Superior temporal gyrus (tissue), 1 donor: ENCODE measurements around the gene TLX2.

ENCODE experiments used
- DNase-seq: peaks from one replicate; pipeline ENCODE4 v3.0.0-alpha.2; 2016; ENCODE audit errors: extremely low spot score

Gene TLX2

DNA sequence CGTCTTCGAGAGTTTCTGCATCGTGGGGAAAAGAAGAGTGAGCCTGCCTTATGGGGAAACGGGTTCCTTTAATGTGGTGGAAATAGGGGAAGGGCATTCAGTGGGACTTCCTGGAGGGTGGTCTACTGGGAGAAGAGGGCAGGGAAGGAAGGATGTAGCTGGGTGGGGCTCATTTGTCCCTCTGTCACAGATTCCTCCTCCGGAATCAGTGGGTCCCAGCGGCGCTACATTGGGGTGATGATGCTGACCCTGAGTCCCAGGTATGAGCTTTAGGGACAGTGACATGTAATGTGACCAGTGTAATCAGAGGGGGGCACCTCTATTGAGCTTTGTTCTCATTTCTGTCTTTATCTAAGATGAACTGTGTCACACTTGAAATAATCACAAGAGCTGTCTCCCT lies 17.4 kb downstream of the TLX2 start:
- DNase-seq: no peak

DNA sequence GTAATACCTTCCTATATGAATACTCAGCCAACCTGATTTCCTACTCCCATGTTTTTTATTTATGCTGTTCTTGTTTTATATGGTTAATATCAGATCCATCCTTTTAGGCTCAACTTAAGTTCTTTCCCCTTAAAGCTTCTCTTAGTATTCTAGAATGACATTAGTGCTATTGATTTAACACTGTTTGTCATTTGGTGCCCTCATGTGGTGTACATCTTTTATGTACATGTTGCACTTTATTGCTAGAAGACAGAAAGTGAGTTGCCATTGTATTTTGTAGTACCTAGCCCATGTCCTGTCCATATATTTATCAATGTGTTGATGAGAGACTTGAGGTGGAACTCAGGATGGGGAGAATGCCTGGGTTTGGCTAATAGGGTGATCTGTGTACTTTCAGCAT lies 18.0 kb downstream of the TLX2 start:
- no peak for DNase-seq

DNA sequence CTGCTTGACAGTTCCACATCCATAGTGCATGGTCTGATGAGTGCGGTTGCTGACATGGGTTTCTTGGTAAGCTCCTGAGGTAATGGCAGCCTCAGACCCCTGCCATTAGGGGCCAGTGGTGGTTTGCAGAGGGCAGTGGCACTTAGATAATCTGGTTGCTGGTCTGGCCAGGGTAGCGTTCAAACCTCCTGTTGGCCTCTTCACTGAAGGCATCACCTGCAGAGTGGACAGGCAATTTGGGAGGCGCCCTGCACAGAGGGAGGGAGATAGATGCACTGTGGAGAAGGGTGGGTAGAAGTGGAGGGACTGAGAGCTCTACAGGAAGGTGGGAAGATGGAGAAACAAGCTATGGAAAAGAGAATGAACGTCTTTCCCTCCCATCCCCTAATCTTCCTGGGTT lies 19.2 kb downstream of the TLX2 start:
- no peak for DNase-seq

DNA sequence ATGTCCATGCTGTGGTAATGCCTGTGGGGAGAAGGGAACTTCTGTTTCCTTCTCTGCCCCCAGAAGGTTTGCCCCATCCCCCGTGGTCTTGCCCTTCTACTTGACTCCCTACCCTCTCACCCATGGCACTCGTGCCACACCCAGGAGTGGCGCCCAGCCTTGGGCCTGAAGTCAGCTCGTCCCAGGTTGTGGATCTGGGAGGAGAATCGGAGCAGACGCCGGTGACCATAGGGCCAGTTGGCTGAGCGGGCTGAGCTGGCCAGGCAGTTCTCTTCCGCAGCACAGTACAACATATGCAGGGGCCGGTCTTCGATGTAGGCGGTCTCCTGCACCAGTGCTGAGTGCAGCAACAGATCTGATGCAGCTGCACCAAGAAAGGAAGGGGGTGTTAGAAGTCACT lies 20.2 kb downstream of the TLX2 start:
- no peak for DNase-seq

DNA sequence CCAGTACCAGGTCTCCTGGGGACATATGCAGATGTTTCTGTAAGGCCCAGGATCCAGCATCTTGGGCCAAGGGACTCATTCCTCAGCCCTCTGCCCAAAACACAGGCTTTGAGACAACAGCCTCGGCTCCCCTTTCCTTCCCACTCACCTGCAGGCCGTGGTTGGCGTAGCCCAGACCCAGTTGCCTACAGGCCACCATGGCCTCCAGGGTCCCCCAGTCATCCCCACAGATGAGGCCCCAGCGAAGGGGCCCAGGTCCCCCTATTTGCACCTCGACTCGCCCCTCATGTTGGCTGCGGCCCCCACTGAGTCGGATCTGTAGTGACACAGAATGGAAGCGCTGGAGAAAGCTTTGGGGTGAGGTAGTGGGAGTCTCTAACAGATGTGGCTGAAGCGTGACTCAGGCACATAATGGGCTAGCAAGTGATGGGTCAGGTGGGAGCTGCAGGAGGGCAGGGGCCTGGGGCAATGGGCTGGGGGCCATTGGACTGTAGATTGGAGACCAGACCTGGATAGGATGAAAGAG lies 21.3 kb downstream of the TLX2 start:
- DNase-seq: no peak

DNA sequence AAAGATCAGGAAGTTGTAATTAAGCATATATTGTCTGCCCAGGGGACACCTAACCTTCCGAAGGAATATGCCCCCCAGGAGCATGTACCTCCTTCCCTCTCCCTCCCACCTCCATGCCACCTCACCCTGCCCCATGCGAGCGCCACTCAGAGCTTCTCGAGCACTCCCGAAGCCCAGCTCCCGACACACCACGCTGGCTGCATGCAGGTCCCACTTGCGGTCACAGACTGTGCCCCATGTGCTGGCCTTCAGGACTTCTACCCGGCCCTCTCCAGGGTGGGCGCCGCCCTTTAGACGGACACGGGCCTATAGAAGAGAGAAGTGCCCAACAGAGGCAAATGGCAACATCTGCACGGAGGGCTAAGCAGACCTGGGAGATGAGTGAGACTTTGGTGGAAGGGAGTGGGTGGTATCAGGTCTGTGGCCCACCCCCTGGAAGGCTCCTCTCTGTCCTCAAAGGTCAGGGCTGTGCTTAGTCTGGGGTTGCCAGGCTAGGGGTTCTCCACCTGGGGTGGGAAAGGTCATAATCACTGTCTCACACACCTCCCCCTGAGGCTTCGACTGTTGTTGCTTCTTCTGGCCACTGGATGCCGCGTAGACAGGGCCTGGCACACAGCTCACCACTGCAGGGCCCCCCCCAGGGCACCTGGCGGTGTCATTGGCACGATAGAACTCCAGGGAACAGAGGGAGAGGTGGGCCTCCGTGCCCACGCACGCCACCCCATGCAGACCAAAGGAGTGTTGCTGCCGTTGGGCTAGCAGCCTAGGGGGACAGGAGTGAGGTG lies 22.1 kb downstream of the TLX2 start:
- no peak for DNase-seq

DNA sequence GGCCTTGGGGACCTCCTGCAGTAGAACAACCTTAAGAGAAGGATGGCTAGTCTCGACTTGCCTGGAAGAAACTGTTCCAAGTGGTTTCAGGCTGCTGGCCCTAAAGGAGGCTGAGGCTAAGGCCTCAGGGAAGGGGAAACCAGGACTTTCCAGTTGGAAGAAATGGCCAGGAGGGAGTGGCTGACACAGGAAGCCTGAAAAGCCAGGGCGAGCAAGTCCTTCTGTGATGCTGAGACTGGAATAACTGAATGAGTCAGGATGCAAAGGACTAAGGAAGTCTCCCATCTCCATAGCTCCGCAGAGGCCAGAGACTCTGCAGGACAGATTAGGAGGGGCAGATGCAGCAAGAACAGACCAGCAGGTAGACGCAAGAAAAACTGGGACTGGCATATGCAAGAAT lies 22.9 kb downstream of the TLX2 start:
- no peak for DNase-seq

DNA sequence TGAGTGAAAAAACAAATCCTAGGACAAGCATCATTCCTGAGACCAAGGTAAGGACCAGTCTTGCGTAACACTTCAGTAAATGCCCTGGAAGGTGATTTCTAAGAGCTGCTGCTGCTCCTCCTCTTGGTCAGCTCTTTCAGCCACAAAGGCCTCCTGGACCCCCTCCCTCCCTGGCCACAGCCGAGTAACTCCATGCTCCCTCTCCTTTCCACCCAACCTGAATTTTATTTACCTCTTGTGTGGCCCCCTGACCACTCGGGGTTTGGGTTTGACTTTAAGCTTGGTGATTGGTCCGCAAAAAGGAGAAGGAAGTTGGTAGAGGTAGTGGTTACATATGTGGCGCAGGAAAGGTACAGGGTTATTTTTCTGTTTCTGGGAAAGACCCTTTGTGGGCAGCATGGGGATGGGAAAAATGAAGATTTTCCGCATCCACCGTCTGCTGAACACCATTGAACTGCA lies 24.7 kb downstream of the TLX2 start:
- no peak for DNase-seq

DNA sequence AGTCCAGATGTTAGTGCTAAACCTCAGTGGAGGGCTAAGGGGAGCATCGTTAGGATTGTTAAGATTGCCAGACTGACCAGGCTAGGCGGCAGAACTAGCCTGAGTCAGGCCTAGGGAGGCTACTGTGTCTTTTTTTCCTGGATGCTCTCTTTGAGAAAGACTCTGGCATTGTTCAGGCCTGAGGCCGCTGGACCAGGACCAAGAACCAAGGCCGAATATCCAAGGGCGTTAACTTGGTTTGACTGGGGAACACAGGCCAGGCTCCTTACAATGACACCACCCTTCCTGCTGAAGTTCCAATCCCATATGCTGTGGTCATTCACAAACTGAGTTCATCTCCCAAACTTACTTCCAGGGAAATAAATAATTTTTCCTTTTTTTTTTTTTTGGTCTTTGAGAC lies 26.0 kb downstream of the TLX2 start:
- DNase-seq: no peak

DNA sequence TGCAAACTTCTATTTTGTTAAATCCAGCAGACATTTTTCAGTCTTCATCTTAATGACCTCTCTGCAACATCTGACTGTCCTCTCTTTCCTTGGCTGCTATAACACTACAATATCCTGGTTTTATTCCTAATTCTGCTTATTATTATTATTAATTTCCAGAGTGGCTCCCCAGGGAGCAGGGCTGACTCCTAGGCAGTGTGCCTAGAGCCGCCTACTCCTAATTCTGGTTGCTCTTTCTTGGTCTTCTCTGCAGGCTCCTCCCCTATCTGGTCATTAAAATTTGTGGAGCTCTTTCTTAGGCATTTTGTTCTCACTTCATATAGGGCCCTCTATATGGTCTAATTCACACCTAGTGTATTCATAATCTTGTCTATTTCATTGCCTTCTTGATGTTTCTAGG lies 28.7 kb downstream of the TLX2 start:
- DNase-seq: no peak

DNA sequence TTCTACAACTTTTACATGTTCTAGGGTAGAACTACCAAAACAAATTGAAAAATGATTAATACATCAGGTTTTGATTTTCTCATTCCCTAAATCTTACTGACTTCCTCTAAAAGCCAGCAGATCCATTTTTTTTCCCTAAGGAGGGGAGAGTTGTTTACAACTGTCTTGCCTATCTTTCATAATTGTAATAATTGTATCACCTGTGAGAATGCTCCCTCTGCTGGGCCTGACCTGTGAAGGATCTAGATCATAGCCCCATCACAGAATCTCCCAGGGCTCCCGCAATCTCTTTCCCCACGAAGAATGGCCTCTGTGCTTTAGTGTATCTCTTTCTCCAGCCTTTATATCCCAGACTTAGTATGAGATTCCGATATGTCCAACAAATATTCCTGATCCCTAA lies 30.4 kb downstream of the TLX2 start:
- DNase-seq: no peak

DNA sequence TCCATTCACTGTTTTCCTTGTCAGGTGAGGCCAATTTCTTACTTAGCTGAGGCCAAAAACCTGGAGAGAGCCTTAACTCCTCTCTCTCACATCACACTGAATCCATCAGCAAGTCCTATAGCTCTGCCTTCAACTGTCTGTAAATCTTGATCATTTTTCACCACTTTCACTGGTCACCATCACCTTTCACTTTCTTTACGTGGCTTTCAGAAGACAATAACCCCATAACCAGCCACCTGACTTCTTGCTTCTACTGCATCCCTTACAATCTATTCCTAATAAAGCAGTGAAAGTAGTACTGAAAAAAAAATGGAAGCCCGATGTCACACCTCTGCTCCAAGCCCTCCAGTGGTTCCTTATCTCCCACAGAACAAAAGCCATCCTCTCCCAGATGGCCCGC lies 31.8 kb downstream of the TLX2 start:
- DNase-seq: no peak

DNA sequence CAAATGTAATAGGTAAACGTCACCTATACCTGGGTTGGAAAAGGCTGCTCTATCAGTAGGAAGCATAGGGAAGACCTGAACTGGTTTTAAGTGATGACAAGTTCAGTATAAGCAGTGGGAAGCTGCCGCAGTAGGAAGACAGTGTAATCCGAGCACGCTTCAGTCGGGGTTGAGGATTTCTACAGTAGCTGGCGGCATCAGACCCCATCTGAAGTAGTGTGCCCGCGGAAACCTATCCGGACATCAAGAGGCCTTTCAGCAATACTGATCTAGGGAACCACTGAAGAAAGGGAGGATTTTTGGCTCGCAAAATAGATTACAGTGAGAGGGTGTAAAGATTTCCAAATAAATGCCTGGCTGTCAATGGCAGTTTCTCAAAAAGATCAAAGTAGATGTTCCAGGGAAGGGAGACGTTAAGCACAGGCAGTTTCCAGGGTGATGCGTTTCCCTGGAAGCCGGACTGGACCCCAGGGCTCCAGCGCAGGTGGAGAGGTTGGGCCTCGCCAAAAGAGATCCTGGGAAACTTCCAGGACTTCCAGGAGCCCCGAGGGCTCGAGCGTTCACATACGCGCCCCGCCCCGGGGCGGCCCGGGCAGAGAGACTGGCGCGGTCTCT lies 34.1 kb downstream of the TLX2 start:
- no peak for DNase-seq

DNA sequence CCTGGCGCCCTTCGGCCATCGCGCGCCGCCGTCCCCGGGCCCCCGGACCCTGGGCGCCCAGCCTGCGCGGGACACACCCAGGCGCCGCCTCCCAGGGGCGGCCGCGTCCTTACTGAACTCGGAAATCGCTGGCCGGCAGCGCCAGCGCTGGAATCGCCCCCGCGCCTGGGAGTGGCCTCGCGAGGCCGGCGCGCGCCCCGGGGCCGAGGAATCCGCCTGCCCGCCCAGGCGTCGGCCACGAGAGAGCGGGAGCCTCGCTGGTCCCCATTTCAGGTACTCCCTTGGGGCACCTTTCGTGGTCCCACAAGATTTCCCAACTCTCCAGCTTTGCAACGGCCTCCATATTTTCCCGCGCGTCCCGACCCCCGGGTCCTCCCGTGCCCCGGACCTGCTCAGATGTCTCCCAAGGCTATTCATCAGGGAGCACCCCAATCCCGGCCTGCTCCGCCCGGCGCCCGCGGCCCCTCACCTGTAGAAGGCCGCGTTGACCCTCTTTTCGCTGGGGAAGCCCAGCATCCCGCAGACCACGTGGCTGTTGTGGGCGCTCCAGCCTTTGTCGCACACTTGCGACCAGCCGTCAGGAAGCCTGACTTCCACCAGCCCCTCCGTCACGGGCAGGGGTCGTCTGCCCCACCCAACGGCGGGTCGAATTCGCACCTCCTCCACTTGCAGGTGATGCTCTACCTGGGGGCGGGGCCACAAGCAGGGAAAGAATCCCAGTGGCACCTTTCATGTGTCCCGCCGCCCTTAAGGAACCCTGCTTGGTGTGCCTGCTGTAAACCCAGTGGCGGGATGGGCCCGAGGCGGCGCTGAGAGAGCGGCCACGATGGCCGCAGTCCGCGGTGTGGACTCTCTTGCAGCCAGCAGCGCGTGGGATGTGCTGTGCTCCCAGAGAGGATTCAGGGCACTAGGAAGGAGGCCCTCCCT lies 34.9 kb downstream of the TLX2 start:
- no peak for DNase-seq

DNA sequence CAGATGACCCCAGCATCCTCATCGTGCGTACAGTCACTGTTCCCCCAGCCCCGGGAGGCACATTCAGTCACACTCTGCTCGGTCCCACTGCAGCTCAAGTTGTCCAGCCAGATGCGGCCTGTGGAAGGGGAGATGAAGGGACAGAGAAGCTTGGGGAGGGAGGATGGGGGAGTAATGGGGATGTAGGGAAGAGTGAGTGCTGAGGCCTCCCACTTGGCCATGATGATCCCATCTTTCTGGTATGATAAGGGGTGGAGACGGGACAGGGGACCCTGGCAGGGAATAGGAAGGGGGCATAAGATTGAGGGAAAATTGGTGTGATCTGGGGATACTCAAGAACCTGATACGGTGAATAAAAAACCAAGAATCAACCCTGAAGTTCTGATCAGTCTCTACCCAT lies 36.0 kb downstream of the TLX2 start:
- no peak for DNase-seq

DNA sequence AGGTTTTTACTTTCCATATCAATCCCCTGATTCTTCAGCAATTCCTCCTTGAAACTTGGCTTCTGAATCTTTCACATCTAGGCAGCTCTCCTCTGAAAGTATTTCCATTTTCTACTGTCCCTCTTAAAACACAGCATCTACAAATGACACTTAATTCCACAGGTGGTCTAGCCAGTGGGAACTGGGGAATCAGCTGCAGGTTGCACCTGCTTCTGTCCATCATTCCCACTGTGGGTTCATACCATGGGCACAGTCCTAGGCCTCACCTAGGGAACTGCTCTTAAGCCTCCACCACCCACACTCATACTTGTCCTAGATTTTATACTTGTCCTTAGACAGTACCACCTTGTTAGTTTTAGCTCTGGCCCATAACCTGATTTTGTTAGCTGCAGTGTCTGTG lies 37.3 kb downstream of the TLX2 start:
- no peak for DNase-seq

DNA sequence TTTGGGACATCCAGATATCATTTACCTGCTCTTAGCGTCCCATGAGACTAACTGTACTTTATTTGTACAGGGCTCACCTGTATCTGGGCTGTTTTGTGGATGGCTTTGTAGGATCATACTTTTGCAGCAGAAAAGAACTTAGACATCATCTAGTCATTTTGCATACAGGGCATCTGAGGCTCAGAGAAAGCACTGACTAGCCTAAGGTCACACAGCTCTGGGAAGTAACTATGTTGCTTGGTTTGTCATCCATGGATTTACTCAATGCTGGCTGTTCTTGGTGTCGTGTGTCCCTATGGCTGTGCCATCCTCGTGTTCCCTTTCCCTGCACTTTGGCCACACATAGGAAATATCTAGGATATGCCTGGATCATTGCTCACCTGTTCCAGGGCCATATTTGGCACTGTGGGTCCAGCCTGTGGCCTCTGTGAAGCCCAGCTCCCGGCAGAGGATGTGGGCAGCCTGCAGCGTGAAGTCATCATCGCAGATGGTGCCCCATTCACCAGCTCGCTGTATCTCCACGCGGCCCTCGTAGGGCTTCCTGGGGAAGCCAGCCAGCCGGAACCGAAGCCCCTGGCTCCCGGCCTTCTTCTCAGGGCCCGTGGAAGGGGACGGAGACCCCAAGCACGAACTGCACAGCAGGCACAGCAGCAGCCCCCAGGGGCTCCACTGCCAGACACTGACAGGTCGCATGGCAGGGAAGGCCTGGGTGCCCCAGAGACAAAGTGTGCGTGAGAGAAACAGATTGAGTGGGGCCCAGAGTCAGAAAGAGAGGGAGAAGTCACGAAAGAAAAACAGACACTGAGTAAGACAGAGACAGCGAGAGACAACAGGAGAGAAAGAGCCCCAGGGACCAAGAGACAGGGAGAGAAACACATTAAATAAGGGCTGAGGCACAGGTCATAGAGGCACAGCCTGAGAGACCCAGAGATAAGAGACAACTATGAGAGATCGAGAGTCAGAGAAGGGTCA lies 38.0 kb downstream of the TLX2 start:
- no peak for DNase-seq

DNA sequence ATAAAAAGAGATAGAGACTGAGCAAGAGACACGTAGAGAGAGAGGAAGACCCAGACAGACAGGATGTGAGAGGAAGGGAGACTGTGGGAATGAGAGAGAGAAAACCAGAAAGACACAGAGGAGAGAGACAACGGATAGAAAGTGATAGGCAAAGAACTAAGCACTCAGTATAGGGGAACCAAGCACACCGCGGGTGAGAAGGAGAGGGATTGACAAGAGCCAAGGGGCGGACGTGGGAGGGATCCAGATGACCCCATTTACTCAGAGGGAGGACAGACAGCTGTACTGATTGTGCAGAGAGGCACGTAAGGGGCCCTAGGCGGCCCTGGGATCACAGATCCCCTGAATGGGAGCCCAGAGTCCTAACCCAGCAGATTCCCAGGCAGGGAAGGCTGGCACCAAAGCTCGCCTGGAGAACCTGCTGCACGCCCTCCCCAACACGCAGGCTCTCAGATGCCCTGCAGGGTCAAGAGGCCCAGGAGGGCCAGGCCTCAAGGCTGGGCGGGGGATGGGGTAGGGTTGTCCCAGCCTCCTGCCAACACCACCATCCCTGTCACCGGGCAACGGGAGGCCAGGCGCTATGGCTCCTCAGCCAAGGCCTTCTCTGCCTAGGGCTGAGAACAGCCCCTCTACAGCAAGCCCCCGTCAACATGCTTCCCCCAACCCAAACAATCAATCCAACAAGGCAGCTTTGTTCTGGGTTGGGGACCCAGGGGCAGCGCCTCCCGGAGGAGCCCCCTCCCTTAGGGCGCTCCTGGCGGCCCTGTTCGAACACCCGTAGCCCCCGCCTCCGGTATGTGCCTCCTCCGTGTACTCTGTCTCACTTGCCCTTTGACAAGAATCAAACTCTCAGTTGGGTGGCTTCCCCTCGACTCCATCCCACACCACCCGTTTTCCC lies 38.9 kb downstream of the TLX2 start:
- no peak for DNase-seq

DNA sequence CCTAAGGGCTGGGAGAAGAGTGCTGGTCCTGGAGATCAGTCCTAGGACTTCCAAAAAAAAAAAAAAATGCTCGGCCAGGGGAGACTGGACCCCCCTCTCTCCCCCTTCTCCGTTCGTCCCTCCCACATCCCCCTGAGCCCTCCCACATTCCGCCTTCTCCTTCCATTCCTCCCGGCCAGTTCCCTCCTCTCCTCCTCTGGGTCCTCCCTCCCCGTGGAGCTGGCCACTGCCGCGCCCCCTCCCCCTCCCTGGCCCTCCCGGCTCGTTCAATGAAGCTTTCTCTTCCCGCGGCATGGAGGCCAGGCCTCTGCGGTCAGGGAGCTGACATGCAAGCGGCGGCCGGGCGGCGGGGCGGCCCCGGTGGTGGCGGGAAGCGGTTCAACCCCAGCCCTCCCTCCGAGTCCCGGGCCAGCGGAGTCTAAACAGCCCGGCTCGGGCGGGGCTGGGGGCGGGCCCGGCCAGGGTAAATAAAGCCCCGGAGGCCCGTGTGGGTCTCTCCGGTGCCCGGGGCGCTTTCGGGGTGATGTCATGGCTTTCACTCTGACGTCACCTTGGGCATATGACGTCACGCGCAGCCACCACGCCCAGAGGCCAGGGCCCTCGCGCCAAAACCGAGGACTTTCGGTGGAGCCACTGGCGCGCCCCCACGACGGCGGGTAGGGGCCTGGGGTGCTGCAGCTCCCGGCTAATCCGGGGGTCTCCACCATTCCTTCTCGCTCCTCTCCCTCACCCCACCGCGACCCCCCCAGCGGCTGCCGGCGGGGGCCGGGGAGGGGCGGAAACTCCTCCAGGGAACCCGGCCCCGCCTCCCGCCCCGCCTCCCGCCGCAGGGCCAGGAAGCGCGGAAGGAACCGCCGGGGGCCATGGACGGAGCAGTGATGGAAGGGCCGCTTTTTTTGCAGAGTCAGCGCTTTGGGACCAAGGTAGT lies 39.9 kb downstream of the TLX2 start, which contains the start of the genes DOK1 and LOXL3:
Gene DOK1, plus strand, starts transcription at position 829 of the 928 bp plus-strand sequence. Its CDS starts 35 bp downstream, at position 864.
Gene LOXL3, minus strand, starts transcription at position 51 of the 928 bp plus-strand sequence. CDS start 1,308 bp downstream, outside the sequence.
- no peak for DNase-seq
